Omental fat pad (tissue), 4 donors: Measurements from ENCODE around the gene ZNF142. TPM values are rescaled to one million over a fixed set of nuclear protein-coding genes. Genes with fewer than 3 reads are reported as not detected.

Experiments
- ATAC-seq: fragments of 150-250 bp; one replicate; pipeline ENCODE4 v1.9.1; 2016; ENCODE audit warnings: mild to moderate bottlenecking, moderate library complexity; ENCODE audit not compliant: low FRiP score
- DNase-seq: peaks from one replicate; pipeline ENCODE4 v3.0.0-alpha.2; 2019; ENCODE audit warnings: low spot score
- CTCF ChIP-seq, 3 donors: fragments of 450-650 bp; IDR thresholded peaks; one replicate each; pipeline ENCODE4 v1.5.1; 2016 to 2017; ENCODE audit warnings: antibody characterized with exemption in 3 of 3, mild to moderate bottlenecking in 3 of 3, moderate library complexity in 2 of 3
- total RNA-seq, 4 donors: library from RNA; depleted of rRNA; stranded (reverse); fragments of >200 nt; gene quantifications; one replicate each; pipeline ENCODE4 v1.1.0, GENCODE V29; 2016

ZNF142 gene
- total RNA-seq, result 10 to 100 TPM; 10.0 to 26.0 (median 18.1) TPM

GRCh38 chr2:218659258-218659987 is at the start of gene ZNF142, which contains the start of gene BCS1L:
TSS of gene ZNF142 (minus strand) at chr2:218659623. CDS start at chr2:218656429, 3,194 bp downstream.
TSS of gene BCS1L (plus strand) at chr2:218659683. CDS start at chr2:218660988, 1,305 bp downstream.
- no peak for TF ChIP-seq CTCF (IDR thresholded peaks at IDR 0.05)
- DNase-seq (peak; percentile 80), ATAC-seq (peak; percentile 97)

GRCh38 chr2:218708086-218708485 is 48.7 kb upstream of the ZNF142 start:
- TF ChIP-seq CTCF (IDR thresholded peaks at IDR 0.05), result no peak
- ATAC-seq (no peak), DNase-seq (no peak)

GRCh38 chr2:218703341-218703740 is 43.9 kb upstream of the ZNF142 start:
- TF ChIP-seq CTCF (IDR thresholded peaks at IDR 0.05), result no peak
- DNase-seq (no peak), ATAC-seq (no peak)

GRCh38 chr2:218701806-218702205 is 42.4 kb upstream of the ZNF142 start:
- ATAC-seq (no peak), DNase-seq (no peak)
- no peak for TF ChIP-seq CTCF (IDR thresholded peaks at IDR 0.05)

GRCh38 chr2:218698885-218699284 is 39.5 kb upstream of the ZNF142 start:
- DNase-seq (no peak), ATAC-seq (peak; percentile 35)
- no peak for TF ChIP-seq CTCF (IDR thresholded peaks at IDR 0.05)

- ATAC-seq (no peak), DNase-seq (no peak)
- no peak for TF ChIP-seq CTCF (IDR thresholded peaks at IDR 0.05)
Measured at GRCh38 chr2:218694405-218695145, 35.2 kb upstream of the ZNF142 start.
